K562 (cell line): Measurements from ENCODE around the gene CLDND2. TPM values are rescaled to one million over a fixed set of nuclear protein-coding genes. Genes with fewer than 3 reads are reported as not detected.

Experiments
- CREM ChIP-seq: IDR thresholded peaks from 2 replicates; pipeline ENCODE4 v1.6.1; 2014; ENCODE audit warnings: antibody characterized with exemption, low read depth
- EGR1 ChIP-seq: fragments of 450-650 bp; conservative IDR thresholded peaks from 2 replicates; pipeline ENCODE4 v1.6.1; 2017; ENCODE audit warnings: mild to moderate bottlenecking
- ELF2 ChIP-seq: fragments of 250-450 bp; sonication (Bioruptor Pico); IDR thresholded peaks from 2 replicates; pipeline ENCODE4 v1.5.0; 2021; ENCODE audit warnings: mild to moderate bottlenecking
- FOXJ2 ChIP-seq: fragments of 200-800 bp; sonication (Bioruptor generic); IDR thresholded peaks from 2 replicates; pipeline ENCODE4 v1.6.1; 2016; ENCODE audit warnings: missing genetic modification characterization, missing compliant biosample characterization
- HDGF ChIP-seq: fragments of 450-650 bp; IDR thresholded peaks from 2 replicates; pipeline ENCODE4 v1.6.1; 2016
- KAT7 ChIP-seq: sonication (generic); formaldehyde crosslinking; IDR thresholded peaks from 2 replicates; pipeline ENCODE4 v1.8.0; 2022; ENCODE audit warnings: missing genetic modification reagents, mild to moderate bottlenecking, borderline replicate concordance
- KDM1A ChIP-seq, 2 experiments: fragments of 450-650 bp; IDR thresholded peaks; 2 replicates each; pipeline ENCODE4 v1.6.1; 2016; ENCODE audit warnings: mild to moderate bottlenecking in 2 of 2
- MAX ChIP-seq: sonication (generic); formaldehyde crosslinking; IDR thresholded peaks from 2 replicates; pipeline ENCODE4 v1.9.0; 2022; ENCODE audit warnings: mild to moderate bottlenecking, missing genetic modification reagents
- MXD1 ChIP-seq: fragments of 250-450 bp; sonication (Bioruptor Pico); IDR thresholded peaks from 2 replicates; pipeline ENCODE4 v1.8.0; 2021; ENCODE audit warnings: borderline replicate concordance, mild to moderate bottlenecking, moderate library complexity; ENCODE audit not compliant: poor library complexity, severe bottlenecking
- MXI1 ChIP-seq: IDR thresholded peaks from 2 replicates; pipeline ENCODE4 v1.6.1; 2011; ENCODE audit warnings: low read depth, mild to moderate bottlenecking, improper control_type of control experiment, low read length
- NFE2L1 ChIP-seq: fragments of 450-650 bp; IDR thresholded peaks from 2 replicates; pipeline ENCODE4 v1.6.1; 2016; ENCODE audit warnings: missing genetic modification characterization, low read depth, mild to moderate bottlenecking, missing compliant biosample characterization, moderate library complexity, borderline replicate concordance
- NONO ChIP-seq, 2 experiments: fragments of 200-400 bp in 1 of 2; fragments of 450-650 bp in 1 of 2; formaldehyde crosslinking in 1 of 2; IDR thresholded peaks; 2 replicates each; pipeline ENCODE4 v1.6.1; 2017; ENCODE audit warnings: low read depth in 2 of 2, mild to moderate bottlenecking in 2 of 2, moderate library complexity in 2 of 2, low read length in 1 of 2
- NRF1 ChIP-seq, 2 experiments: fragments of 450-650 bp; IDR thresholded peaks in 1 of 2; conservative IDR thresholded peaks in 1 of 2; 2 replicates each; pipeline ENCODE4 v1.6.1; 2014; ENCODE audit warnings: mild to moderate bottlenecking in 2 of 2
- POU5F1 ChIP-seq: fragments of 150-350 bp; IDR thresholded peaks from 2 replicates; pipeline ENCODE4 v1.6.1; 2014; ENCODE audit warnings: borderline replicate concordance, low read length, low read depth, mild to moderate bottlenecking; ENCODE audit not compliant: partially characterized antibody
- PTTG1 ChIP-seq: fragments of 450-650 bp; IDR thresholded peaks from 2 replicates; pipeline ENCODE4 v1.6.1; 2016; ENCODE audit warnings: low read depth, mild to moderate bottlenecking, missing genetic modification characterization, missing compliant biosample characterization
- RBM14 ChIP-seq: fragments of 200-400 bp; formaldehyde crosslinking; IDR thresholded peaks from 2 replicates; pipeline ENCODE4 v1.6.1; 2018; ENCODE audit warnings: low read depth, mild to moderate bottlenecking, low read length, moderate library complexity, borderline replicate concordance; ENCODE audit not compliant: insufficient read depth
- RBM25 ChIP-seq: fragments of 200-400 bp; formaldehyde crosslinking; IDR thresholded peaks from 2 replicates; pipeline ENCODE4 v1.6.1; 2018; ENCODE audit warnings: low read length, low read depth, moderate library complexity; ENCODE audit not compliant: severe bottlenecking
- SAP30 ChIP-seq: fragments of 200-600 bp; sonication (generic); IDR thresholded peaks from 2 replicates; pipeline ENCODE4 v1.6.1; 2012; ENCODE audit warnings: borderline replicate concordance, low read depth, mild to moderate bottlenecking, moderate library complexity, low read length, control low read depth, inconsistent platforms; ENCODE audit not compliant: insufficient read depth, poor library complexity, severe bottlenecking
- SMARCA4 ChIP-seq: fragments of 450-650 bp; IDR thresholded peaks from 2 replicates; pipeline ENCODE4 v1.6.1; 2016
- SRF ChIP-seq, 2 experiments: fragments of 250-450, 450-650 bp in 1 of 2; sonication (Bioruptor Pico) in 1 of 2; sonication (generic) in 1 of 2; formaldehyde crosslinking; IDR thresholded peaks; 2 replicates each; pipeline versions ENCODE4 v1.5.0 to v1.5.1; 2020 to 2022; ENCODE audit warnings: mild to moderate bottlenecking in 1 of 2, missing genetic modification reagents in 1 of 2
- TFE3 ChIP-seq: fragments of 450-650 bp; formaldehyde crosslinking; IDR thresholded peaks from 2 replicates; pipeline ENCODE4 v1.4.0; 2020; ENCODE audit warnings: mild to moderate bottlenecking, mixed read lengths
- U2AF2 ChIP-seq: fragments of 200-400 bp; formaldehyde crosslinking; optimal IDR thresholded peaks from 2 replicates; pipeline ENCODE3; 2017; ENCODE audit warnings: low read depth, mild to moderate bottlenecking, low read length
- ZNF639 ChIP-seq, 2 experiments: fragments of 200-800 bp in 1 of 2; sonication (Bioruptor generic) in 1 of 2; sonication (generic) in 1 of 2; formaldehyde crosslinking in 1 of 2; IDR thresholded peaks in 1 of 2; conservative IDR thresholded peaks in 1 of 2; 2 replicates each; pipeline versions ENCODE4 v1.5.0 to v1.6.1; 2016 to 2020; ENCODE audit warnings: missing compliant biosample characterization in 1 of 2, missing genetic modification characterization in 1 of 2, missing genetic modification reagents in 1 of 2
- polyA plus RNA-seq, 8 experiments: library from polyadenylated mRNA; depleted of rRNA in 4 of 8; stranded (reverse) in 5 of 8; unstranded in 3 of 8; fragments of >200 nt; fragmentation: Nextera tagmentation in 2 of 8; fragmentation: Illumina TruSeq in 1 of 8; extraction: Ambion mirVana in 2 of 8; extraction: Trizol in 1 of 8; gene quantifications; 2 replicates each; pipeline versions ENCODE4 v1.2.1 to v1.2.3, GENCODE V29; 2011 to 2014; ENCODE audit warnings: inconsistent platforms in 1 of 8, missing spikeins in 1 of 8
- total RNA-seq, 7 experiments: library from RNA; depleted of rRNA in 6 of 7; stranded (reverse); fragments of >200 nt in 6 of 7; fragmentation: Illumina TruSeq in 2 of 7; extraction: Trizol in 2 of 7; gene quantifications; 2 replicates each; pipeline versions ENCODE4 v1.2.1 to v1.2.3, GENCODE V29; 2011 to 2021; ENCODE audit warnings: low replicate concordance in 1 of 7

CLDND2 gene
- total and polyA plus RNA-seq, 9 of the 15 experiments (the other 6 are each of a cell fraction or from before 2014, with no cell fraction given), result 0.45 to 4.0 (median 1.2) TPM; not detected in 3

- no peak for TF ChIP-seq MXD1
- no peak for TF ChIP-seq MXI1
- no peak for TF ChIP-seq PTTG1 (tag)
- no peak for TF ChIP-seq NFE2L1 (tag)
- no peak for TF ChIP-seq KDM1A (IDR thresholded peaks at IDR 0.05)
- TF ChIP-seq SRF (CRISPR knock-in tag; IDR thresholded peaks at IDR 0.05), result peak in 1 of 2 experiments; percentile 68; a peak in 1 of 4 replicates
- peak; percentile 90 for TF ChIP-seq MAX (CRISPR knock-in tag)
- TF ChIP-seq CREM, result peak; percentile 65
- TF ChIP-seq EGR1, result no peak
- TF ChIP-seq NRF1 (conservative IDR thresholded peaks at IDR 0.05 in 1 of 2, IDR thresholded peaks at IDR 0.05 in 1 of 2), result peak; percentile 69 to 74
- peak; percentile 32 for TF ChIP-seq RBM25
- peak; percentile 42; the same call in 1 of the 2 replicates for TF ChIP-seq HDGF
- peak in 1 of 2 experiments; percentile 94; a peak in 2 of 4 replicates for TF ChIP-seq ZNF639 (CRISPR knock-in tag; conservative IDR thresholded peaks at IDR 0.05 in 1 of 2, IDR thresholded peaks at IDR 0.05 in 1 of 2)
- TF ChIP-seq KAT7, result no peak
- TF ChIP-seq U2AF2, result no peak
- TF ChIP-seq SAP30, result peak; percentile 5
- TF ChIP-seq SMARCA4, result no peak
- no peak for TF ChIP-seq ELF2 (CRISPR knock-in tag)
- TF ChIP-seq FOXJ2 (tag), result no peak
- no peak for TF ChIP-seq TFE3 (CRISPR knock-in tag)
- peak; percentile 78 to 92; a peak in 3 of 4 replicates for TF ChIP-seq NONO (IDR thresholded peaks at IDR 0.05; ENCODE audit: low read depth in 2 of 2, low read length in 1 of 2)
- no peak for TF ChIP-seq RBM14
- TF ChIP-seq POU5F1, result no peak
Observed at GRCh38 chr19:51339687-51340656, 28.8 kb downstream of the CLDND2 start (continued).
